Activated T-cell treated with anti-CD3 and anti-CD28 coated beads, Interleukin-2, amount 50 U/mL, for 72 hours (primary cell): ENCODE results near the gene GRIK4. TPM values are rescaled to one million over a fixed set of nuclear protein-coding genes. Genes with fewer than 3 reads are reported as not detected.

Experiments used
- ATAC-seq, 2 donors: fragments of 150-1000 bp; cut with Tn5 transposase; replicated peaks in 1 of 2; 2 replicates each; pipeline ENCODE4 v1.10.0; 2021; ENCODE audit warnings: moderate library complexity in 2 of 2, mild to moderate bottlenecking in 1 of 2
- DNase-seq, 2 donors: peaks; one replicate each; pipeline ENCODE4 v3.0.0; 2021 to 2022; ENCODE audit warnings: mixed read lengths in 1 of 2
- H3K27ac Mint-ChIP-seq: one replicate; pipeline ENCODE4 v1.8.0; 2022; ENCODE audit warnings: mild to moderate bottlenecking, moderate library complexity, mixed read lengths
- H3K27me3 Mint-ChIP-seq: one replicate; pipeline ENCODE4 v1.8.0; 2022; ENCODE audit warnings: low read depth, mixed read lengths
- H3K36me3 Mint-ChIP-seq, 2 donors: one replicate each; pipeline ENCODE4 v1.8.0; 2022; ENCODE audit warnings: mixed read lengths in 2 of 2, mild to moderate bottlenecking in 1 of 2; ENCODE audit not compliant: insufficient read depth in 2 of 2
- H3K4me1 Mint-ChIP-seq: one replicate; pipeline ENCODE4 v1.8.0; 2022; ENCODE audit warnings: low read depth, mixed read lengths
- H3K4me3 Mint-ChIP-seq, 2 donors: one replicate each; pipeline ENCODE4 v1.8.0; 2022; ENCODE audit warnings: mild to moderate bottlenecking in 2 of 2, mixed read lengths in 2 of 2, moderate library complexity in 2 of 2
- H3K9me3 Mint-ChIP-seq, 2 donors: one replicate each; pipeline ENCODE4 v1.8.0; 2022; ENCODE audit warnings: mixed read lengths in 2 of 2
- total RNA-seq, 2 donors: library from RNA; stranded (reverse); gene quantifications; one replicate each; pipeline ENCODE4 v1.2.3, GENCODE V29; 2022

GRIK4 gene
- total RNA-seq, 2 donors from 2014 or later, result 0.12 TPM; not detected in 1

- H3K4me1 Mint-ChIP-seq, result peaks cover 4% of the 10 kb centered on the region
- H3K36me3 Mint-ChIP-seq, result no peaks in the 10 kb centered on the region
- peaks cover 73% of the 10 kb centered on the region for H3K27me3 Mint-ChIP-seq
- DNase-seq, result no peak
- no peak overlapping the region for H3K27ac Mint-ChIP-seq
- ATAC-seq, result no peak
- peak overlapping the region; percentile 24 to 53 for H3K4me3 Mint-ChIP-seq
- H3K9me3 Mint-ChIP-seq, result no peaks in the 10 kb centered on the region
Observed at GRCh38 chr11:120512739-120513435, 1.3 kb downstream of the GRIK4 start.

GRCh38 chr11:120513436-120514315 is 2.1 kb downstream of the GRIK4 start:
- Mint-ChIP-seq H3K27me3 (peaks cover 65% of the 10 kb centered on the region), H3K9me3 (no peaks in the 10 kb centered on the region), H3K4me1 (peaks cover 4% of the 10 kb centered on the region), H3K4me3 (no peak overlapping the region), H3K36me3 (no peaks in the 10 kb centered on the region), H3K27ac (no peak overlapping the region)
- ATAC-seq (no peak), DNase-seq (no peak)

GRCh38 chr11:120514541-120515121 is 3.1 kb downstream of the GRIK4 start:
- H3K9me3 Mint-ChIP-seq, result no peaks in the 10 kb centered on the region
- no peaks in the 10 kb centered on the region for H3K36me3 Mint-ChIP-seq
- ATAC-seq (no peak), DNase-seq (no peak)
- H3K27ac Mint-ChIP-seq, result no peak overlapping the region
- H3K4me1 Mint-ChIP-seq, result peaks cover 4% of the 10 kb centered on the region
- peaks cover 56% of the 10 kb centered on the region for H3K27me3 Mint-ChIP-seq
- H3K4me3 Mint-ChIP-seq, result no peak overlapping the region

- Mint-ChIP-seq H3K27ac (no peak overlapping the region), H3K9me3 (no peaks in the 10 kb centered on the region), H3K4me3 (no peak overlapping the region), H3K27me3 (peaks cover 49% of the 10 kb centered on the region), H3K4me1 (peaks cover 4% of the 10 kb centered on the region), H3K36me3 (no peaks in the 10 kb centered on the region)
- DNase-seq, result no peak
- ATAC-seq, result no peak
Observed at GRCh38 chr11:120515186-120515723, 3.7 kb downstream of the GRIK4 start.

- ATAC-seq (no peak), DNase-seq (no peak)
- Mint-ChIP-seq H3K9me3 (no peaks in the 10 kb centered on the region), H3K27ac (no peak overlapping the region), H3K36me3 (no peaks in the 10 kb centered on the region), H3K4me3 (no peak overlapping the region), H3K4me1 (peaks cover 4% of the 10 kb centered on the region), H3K27me3 (peaks cover 41% of the 10 kb centered on the region)
Observed at GRCh38 chr11:120516461-120517389, 5.2 kb downstream of the GRIK4 start.

- no peak for DNase-seq
- no peak overlapping the region for H3K4me3 Mint-ChIP-seq
- peaks cover 4% of the 10 kb centered on the region for H3K4me1 Mint-ChIP-seq
- H3K27ac Mint-ChIP-seq, result no peak overlapping the region
- H3K36me3 Mint-ChIP-seq, result no peaks in the 10 kb centered on the region
- no peak for ATAC-seq
- peaks cover 40% of the 10 kb centered on the region for H3K27me3 Mint-ChIP-seq
- H3K9me3 Mint-ChIP-seq, result no peaks in the 10 kb centered on the region
Observed at GRCh38 chr11:120517390-120517761, 5.8 kb downstream of the GRIK4 start.

- no peak overlapping the region for H3K27ac Mint-ChIP-seq
- no peaks in the 10 kb centered on the region for H3K36me3 Mint-ChIP-seq
- DNase-seq (no peak), ATAC-seq (no peak)
- H3K27me3 Mint-ChIP-seq, result peaks cover 35% of the 10 kb centered on the region
- no peaks in the 10 kb centered on the region for H3K9me3 Mint-ChIP-seq
- H3K4me3 Mint-ChIP-seq, result no peak overlapping the region
- H3K4me1 Mint-ChIP-seq, result peaks cover 4% of the 10 kb centered on the region
Observed at GRCh38 chr11:120517801-120518291, 6.3 kb downstream of the GRIK4 start.

GRCh38 chr11:120518356-120518755 is 6.8 kb downstream of the GRIK4 start:
- Mint-ChIP-seq H3K36me3 (no peaks in the 10 kb centered on the region), H3K4me1 (peaks cover 4% of the 10 kb centered on the region), H3K4me3 (no peak overlapping the region), H3K27me3 (peaks cover 32% of the 10 kb centered on the region), H3K9me3 (no peaks in the 10 kb centered on the region), H3K27ac (no peak overlapping the region)
- ATAC-seq (no peak), DNase-seq (no peak)

- no peak for DNase-seq
- H3K9me3 Mint-ChIP-seq, result no peaks in the 10 kb centered on the region
- H3K4me1 Mint-ChIP-seq, result peaks cover 4% of the 10 kb centered on the region
- no peak overlapping the region for H3K4me3 Mint-ChIP-seq
- H3K36me3 Mint-ChIP-seq, result no peaks in the 10 kb centered on the region
- ATAC-seq, result no peak
- H3K27me3 Mint-ChIP-seq, result peaks cover 27% of the 10 kb centered on the region
- H3K27ac Mint-ChIP-seq, result no peak overlapping the region
Observed at GRCh38 chr11:120519474-120519873, 7.9 kb downstream of the GRIK4 start.

GRCh38 chr11:120520091-120520822 is 8.7 kb downstream of the GRIK4 start:
- H3K4me3 Mint-ChIP-seq, result no peak overlapping the region
- DNase-seq, result no peak
- no peak overlapping the region for H3K27ac Mint-ChIP-seq
- no peaks in the 10 kb centered on the region for H3K9me3 Mint-ChIP-seq
- H3K27me3 Mint-ChIP-seq, result peaks cover 20% of the 10 kb centered on the region
- no peak for ATAC-seq
- H3K36me3 Mint-ChIP-seq, result no peaks in the 10 kb centered on the region
- H3K4me1 Mint-ChIP-seq, result peaks cover 4% of the 10 kb centered on the region

- ATAC-seq (no peak), DNase-seq (no peak)
- Mint-ChIP-seq H3K27me3 (peaks cover 11% of the 10 kb centered on the region), H3K27ac (no peak overlapping the region), H3K36me3 (no peaks in the 10 kb centered on the region), H3K9me3 (no peaks in the 10 kb centered on the region), H3K4me1 (peaks cover 2% of the 10 kb centered on the region), H3K4me3 (no peak overlapping the region)
Observed at GRCh38 chr11:120521176-120521575, 9.6 kb downstream of the GRIK4 start.

- no peak for ATAC-seq
- Mint-ChIP-seq H3K9me3 (no peaks in the 10 kb centered on the region), H3K27ac (no peak overlapping the region), H3K27me3 (peaks cover 6% of the 10 kb centered on the region), H3K36me3 (no peaks in the 10 kb centered on the region), H3K4me3 (no peak overlapping the region), H3K4me1 (no peaks in the 10 kb centered on the region)
- no peak for DNase-seq
Observed at GRCh38 chr11:120522021-120522420, 10.5 kb downstream of the GRIK4 start.
